ENCODE measurements around the gene HPRT1.

The HPRT1 gene

GRCh38 chrX:134543288-134543687, 83.3 kb downstream of the HPRT1 start:
- no peak for DNase-seq (ENCODE audit: low read depth in 2 of 2)

GRCh38 chrX:134544135-134544512, 84.2 kb downstream of the HPRT1 start:
- no peak for DNase-seq (ENCODE audit: low read depth in 2 of 2)

GRCh38 chrX:134544513-134545151, 84.7 kb downstream of the HPRT1 start:
- DNase-seq (ENCODE audit: low read depth in 2 of 2), result no peak

- no peak for DNase-seq (ENCODE audit: low read depth in 2 of 2)
Observed at GRCh38 chrX:134545510-134545909, 85.5 kb downstream of the HPRT1 start.

- DNase-seq (ENCODE audit: low read depth in 2 of 2), result no peak
Observed at GRCh38 chrX:134546187-134546586, 86.2 kb downstream of the HPRT1 start.

GRCh38 chrX:134547047-134547679, 87.2 kb downstream of the HPRT1 start:
- no peak for DNase-seq (ENCODE audit: low read depth in 2 of 2)

- DNase-seq (ENCODE audit: low read depth in 2 of 2), result no peak
Observed at GRCh38 chrX:134548257-134549201, 88.6 kb downstream of the HPRT1 start.
